Epithelial cell of umbilical artery (primary cell): ENCODE measurements around the gene AFP. TPM values are rescaled to one million over a fixed set of nuclear protein-coding genes. Genes with fewer than 3 reads are reported as not detected.

ENCODE experiments used
- total RNA-seq: library from RNA; depleted of rRNA; stranded (reverse); fragments of >200 nt; gene quantifications from 2 replicates; pipeline ENCODE4 v1.2.3, GENCODE V29; 2014

AFP gene
- not detected in 2 replicates for total RNA-seq

GRCh38 chr4:73435984-73436383 lies at the start of gene AFP:
TSS of gene AFP (plus strand) at chr4:73436221. CDS start at chr4:73436263, 42 bp downstream.

GRCh38 chr4:73404042-73404441 lies 32.0 kb upstream of the AFP start, which contains the start of gene ALB:
TSS of gene ALB (plus strand) at chr4:73404287. CDS start at chr4:73404328, 41 bp downstream.

DNA sequence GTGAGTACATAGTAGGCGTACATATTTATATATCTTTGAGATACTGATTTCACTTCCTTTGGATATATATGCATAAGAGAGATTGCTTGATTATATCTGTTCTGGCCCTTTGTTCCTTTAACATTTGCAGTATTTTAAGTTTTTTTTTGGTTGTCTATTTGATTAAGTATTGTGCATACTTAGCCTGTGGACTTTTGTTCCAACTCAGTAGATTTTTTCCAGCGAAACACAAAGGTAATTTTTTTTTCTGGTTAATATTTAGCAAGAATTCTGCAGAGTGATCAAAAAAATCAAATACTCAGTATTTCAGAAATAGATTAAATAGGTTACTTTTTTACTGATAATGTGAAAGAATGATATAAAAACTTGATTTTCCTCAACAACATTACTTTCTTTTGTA lies 45.3 kb downstream of the AFP start, which contains the start of gene AFM:
AFM (plus strand) TSS at position 388 of the 400 bp plus-strand sequence. CDS start 31 bp downstream, outside the sequence.

Other genes starting within 250 kb of the AFP start
- 38.0 and 47.1 TPM in 2 replicates for gene ANKRD17, start 177.4 kb upstream of the AFP start, total RNA-seq
- gene ALB, start 31.9 kb upstream of the AFP start, total RNA-seq: not detected in 2 replicates
- gene AFM, start 45.5 kb downstream of the AFP start, total RNA-seq: not detected in 2 replicates
- gene RASSF6, start 184.2 kb downstream of the AFP start, total RNA-seq: under 0.01 TPM in 1 of 2 replicates, not detected in the other